PFSK-1 (cell line): ENCODE data around the gene SUSD6.

Experiments
- FOXP2 ChIP-seq: optimal IDR thresholded peaks from 2 replicates; pipeline ENCODE3; 2011; ENCODE audit warnings: borderline replicate concordance, control low read depth, inconsistent platforms; ENCODE audit not compliant: insufficient read depth; ENCODE audit errors: extremely low read length, extremely low read depth
- POLR2AphosphoS5 ChIP-seq: IDR thresholded peaks from 2 replicates; pipeline ENCODE4 v1.6.1; 2012; ENCODE audit warnings: low read depth, mild to moderate bottlenecking, control low read depth, low read length, moderate library complexity
- SIN3A ChIP-seq: IDR thresholded peaks from 2 replicates; pipeline ENCODE4 v1.6.1; 2012; ENCODE audit warnings: mild to moderate bottlenecking, low read length, moderate library complexity, borderline replicate concordance; ENCODE audit not compliant: insufficient read depth
- TF ChIP-seq, protein P1 (sequence below), 2 experiments: IDR thresholded peaks; 2 replicates each; pipeline versions ENCODE4 v1.6.1 to v1.8.0; 2011 to 2012; ENCODE audit warnings: low read depth in 2 of 2, low read length in 2 of 2, control low read depth in 1 of 2, inconsistent platforms in 1 of 2, mild to moderate bottlenecking in 1 of 2, moderate library complexity in 1 of 2; ENCODE audit not compliant: insufficient read depth in 1 of 2

DNA sequence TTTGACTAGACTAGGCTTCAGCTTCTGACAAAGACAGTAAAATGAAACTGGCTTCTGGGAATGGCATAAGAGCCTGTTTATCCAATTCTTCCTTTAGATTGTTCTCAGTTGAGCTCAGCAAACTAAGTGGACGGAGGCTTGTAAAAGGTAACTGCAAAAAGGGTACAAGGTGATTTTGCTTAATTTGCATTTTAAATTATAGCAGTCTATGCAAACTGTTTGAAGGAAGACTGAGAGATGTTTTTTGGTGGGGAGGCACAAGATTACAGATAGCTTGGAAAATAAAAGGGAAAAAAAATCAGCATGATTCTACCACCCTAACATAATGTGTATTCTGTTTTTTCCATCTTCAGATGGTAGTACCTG lies 5.0 kb downstream of the SUSD6 start:
- TF ChIP-seq, protein P1, sequence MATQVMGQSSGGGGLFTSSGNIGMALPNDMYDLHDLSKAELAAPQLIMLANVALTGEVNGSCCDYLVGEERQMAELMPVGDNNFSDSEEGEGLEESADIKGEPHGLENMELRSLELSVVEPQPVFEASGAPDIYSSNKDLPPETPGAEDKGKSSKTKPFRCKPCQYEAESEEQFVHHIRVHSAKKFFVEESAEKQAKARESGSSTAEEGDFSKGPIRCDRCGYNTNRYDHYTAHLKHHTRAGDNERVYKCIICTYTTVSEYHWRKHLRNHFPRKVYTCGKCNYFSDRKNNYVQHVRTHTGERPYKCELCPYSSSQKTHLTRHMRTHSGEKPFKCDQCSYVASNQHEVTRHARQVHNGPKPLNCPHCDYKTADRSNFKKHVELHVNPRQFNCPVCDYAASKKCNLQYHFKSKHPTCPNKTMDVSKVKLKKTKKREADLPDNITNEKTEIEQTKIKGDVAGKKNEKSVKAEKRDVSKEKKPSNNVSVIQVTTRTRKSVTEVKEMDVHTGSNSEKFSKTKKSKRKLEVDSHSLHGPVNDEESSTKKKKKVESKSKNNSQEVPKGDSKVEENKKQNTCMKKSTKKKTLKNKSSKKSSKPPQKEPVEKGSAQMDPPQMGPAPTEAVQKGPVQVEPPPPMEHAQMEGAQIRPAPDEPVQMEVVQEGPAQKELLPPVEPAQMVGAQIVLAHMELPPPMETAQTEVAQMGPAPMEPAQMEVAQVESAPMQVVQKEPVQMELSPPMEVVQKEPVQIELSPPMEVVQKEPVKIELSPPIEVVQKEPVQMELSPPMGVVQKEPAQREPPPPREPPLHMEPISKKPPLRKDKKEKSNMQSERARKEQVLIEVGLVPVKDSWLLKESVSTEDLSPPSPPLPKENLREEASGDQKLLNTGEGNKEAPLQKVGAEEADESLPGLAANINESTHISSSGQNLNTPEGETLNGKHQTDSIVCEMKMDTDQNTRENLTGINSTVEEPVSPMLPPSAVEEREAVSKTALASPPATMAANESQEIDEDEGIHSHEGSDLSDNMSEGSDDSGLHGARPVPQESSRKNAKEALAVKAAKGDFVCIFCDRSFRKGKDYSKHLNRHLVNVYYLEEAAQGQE (IDR thresholded peaks at IDR 0.05; ENCODE audit: insufficient read depth in 1 of 2, low read depth in 2 of 2, low read length in 2 of 2) = no peak
- TF ChIP-seq SIN3A (no peak), POLR2AphosphoS5 (no peak), FOXP2 (no peak)
